ENCODE results near the gene PDZD7. TPM values are rescaled to one million over a fixed set of nuclear protein-coding genes. Genes with fewer than 3 reads are reported as not detected.

The PDZD7 gene
- polyA plus RNA-seq, 1 of the 3 experiments (the other 2 are of a cell fraction) = 1.9 TPM

- TF ChIP-seq, protein P1, sequence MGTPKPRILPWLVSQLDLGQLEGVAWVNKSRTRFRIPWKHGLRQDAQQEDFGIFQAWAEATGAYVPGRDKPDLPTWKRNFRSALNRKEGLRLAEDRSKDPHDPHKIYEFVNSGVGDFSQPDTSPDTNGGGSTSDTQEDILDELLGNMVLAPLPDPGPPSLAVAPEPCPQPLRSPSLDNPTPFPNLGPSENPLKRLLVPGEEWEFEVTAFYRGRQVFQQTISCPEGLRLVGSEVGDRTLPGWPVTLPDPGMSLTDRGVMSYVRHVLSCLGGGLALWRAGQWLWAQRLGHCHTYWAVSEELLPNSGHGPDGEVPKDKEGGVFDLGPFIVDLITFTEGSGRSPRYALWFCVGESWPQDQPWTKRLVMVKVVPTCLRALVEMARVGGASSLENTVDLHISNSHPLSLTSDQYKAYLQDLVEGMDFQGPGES (IDR thresholded peaks at IDR 0.05; ENCODE audit: low read depth, low read length) = no peak
- TF ChIP-seq USF2 (IDR thresholded peaks at IDR 0.05; ENCODE audit: borderline replicate concordance, low read depth, low read length) (no peak), FOXM1 (IDR thresholded peaks at IDR 0.05; ENCODE audit: low read depth) (no peak), RCOR1 (IDR thresholded peaks at IDR 0.05; ENCODE audit: low read length) (no peak), JUND (IDR thresholded peaks at IDR 0.05) (no peak), TAF1 (IDR thresholded peaks at IDR 0.05; ENCODE audit: borderline replicate concordance, low read depth, low read length) (no peak), RFX5 (IDR thresholded peaks at IDR 0.05; ENCODE audit: low read length) (no peak), TEAD4 (IDR thresholded peaks at IDR 0.05; ENCODE audit: borderline replicate concordance, insufficient read depth) (no peak), YY1 (IDR thresholded peaks at IDR 0.05; ENCODE audit: low read depth) (no peak)
Measured at GRCh38 chr10:101042118-101042517, 11.2 kb upstream of the PDZD7 start (continued).

DNA sequence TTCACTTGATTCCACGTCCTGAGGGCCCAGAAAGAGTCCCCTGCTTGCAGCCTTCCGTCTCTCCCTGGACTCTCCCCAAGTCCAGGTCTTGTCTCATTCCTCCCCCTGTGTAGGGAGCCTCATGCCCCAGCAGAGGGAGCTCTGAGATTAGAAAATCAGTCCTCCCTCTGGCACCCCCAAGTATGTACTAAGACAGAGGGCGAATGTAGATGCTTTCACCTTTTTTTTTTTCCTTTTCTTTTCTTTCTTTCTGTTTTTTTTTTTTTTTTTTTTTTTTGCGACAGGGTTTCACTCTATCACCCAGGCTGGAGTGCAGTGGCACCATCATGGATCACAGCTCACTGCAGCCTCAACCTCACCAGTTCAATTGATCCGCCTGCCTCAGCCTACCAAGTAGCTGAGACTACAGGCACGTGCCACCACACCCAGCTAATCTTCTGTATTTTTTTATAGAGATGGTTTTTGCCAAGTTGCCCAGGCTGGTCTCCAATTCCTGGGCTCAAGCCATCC lies 10.4 kb upstream of the PDZD7 start:
- Histone ChIP-seq H3K27ac (ENCODE audit: low read depth in 2 of 2, low read length in 1 of 2) (peak overlapping the region in 1 of 2 experiments; percentile 91; a peak in 1 of 4 replicates), H3K4me1 (ENCODE audit: control insufficient read depth in 1 of 2, insufficient read depth in 2 of 2, low read depth in 1 of 2, low read length in 1 of 2) (peaks cover 10 to 18% of the 10 kb centered on the region in 2 experiments), H3K79me2 (ENCODE audit: insufficient read depth) (peaks cover 13% of the 10 kb centered on the region), H3K4me2 (0 out of 2 replicates have a peak overlapping the region, but pooled peaks have one; percentile 92), H3K9me2 (no peaks in the 10 kb centered on the region), H3K9ac (no peak overlapping the region), H4K20me1 (ENCODE audit: insufficient read depth) (0 out of 2 replicates have a peak, but pooled peaks cover 7% of the 10 kb centered on the region), H3K27me3 (ENCODE audit: insufficient read depth) (no peaks in the 10 kb centered on the region), H2AFZ (ENCODE audit: low read depth) (no peak overlapping the region), H3F3A (replicated peaks; ENCODE audit: insufficient read depth) (peaks cover 48% of the 10 kb centered on the region), H3K9me3 (no peaks in the 10 kb centered on the region), H3K4me3 (ENCODE audit: low read depth in 2 of 2, low read length in 1 of 2) (no peak overlapping the region; a peak in 1 of 4 replicates), H3K36me3 (replicated peaks in 1 of 2; ENCODE audit: control insufficient read depth in 1 of 2, insufficient read depth in 2 of 2, low read length in 1 of 2) (peaks cover 23 to 35% of the 10 kb centered on the region in 2 experiments)
- peak; percentile 83 for DNase-seq
- 33% methylated on average over 6 of the region's 6 CpGs for WGBS (ENCODE audit: low lambda C conversion rate)
- CTCF ChIA-PET = interaction anchor here (0.6 to 9.5 kb wide), 18 partner anchors 10 to 417 kb away, joined by 3 to 98 read pairs (median 6); partner anchors contain the start of genes KAZALD1, PDZD7 and SFXN3
- POLR2A ChIA-PET = interaction anchor here (0.6 to 0.9 kb wide), 3 partner anchors 9 to 41 kb away, joined by 3 read pairs; partner anchors contain the start of gene LZTS2
- TF ChIP-seq, protein P2, sequence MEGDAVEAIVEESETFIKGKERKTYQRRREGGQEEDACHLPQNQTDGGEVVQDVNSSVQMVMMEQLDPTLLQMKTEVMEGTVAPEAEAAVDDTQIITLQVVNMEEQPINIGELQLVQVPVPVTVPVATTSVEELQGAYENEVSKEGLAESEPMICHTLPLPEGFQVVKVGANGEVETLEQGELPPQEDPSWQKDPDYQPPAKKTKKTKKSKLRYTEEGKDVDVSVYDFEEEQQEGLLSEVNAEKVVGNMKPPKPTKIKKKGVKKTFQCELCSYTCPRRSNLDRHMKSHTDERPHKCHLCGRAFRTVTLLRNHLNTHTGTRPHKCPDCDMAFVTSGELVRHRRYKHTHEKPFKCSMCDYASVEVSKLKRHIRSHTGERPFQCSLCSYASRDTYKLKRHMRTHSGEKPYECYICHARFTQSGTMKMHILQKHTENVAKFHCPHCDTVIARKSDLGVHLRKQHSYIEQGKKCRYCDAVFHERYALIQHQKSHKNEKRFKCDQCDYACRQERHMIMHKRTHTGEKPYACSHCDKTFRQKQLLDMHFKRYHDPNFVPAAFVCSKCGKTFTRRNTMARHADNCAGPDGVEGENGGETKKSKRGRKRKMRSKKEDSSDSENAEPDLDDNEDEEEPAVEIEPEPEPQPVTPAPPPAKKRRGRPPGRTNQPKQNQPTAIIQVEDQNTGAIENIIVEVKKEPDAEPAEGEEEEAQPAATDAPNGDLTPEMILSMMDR (IDR thresholded peaks at IDR 0.05) = peak; percentile 86
- no peak for TF ChIP-seq NRF1 (IDR thresholded peaks at IDR 0.05; ENCODE audit: low read depth, low read length)
- TF ChIP-seq MEF2A (IDR thresholded peaks at IDR 0.05; ENCODE audit: borderline replicate concordance, low read depth) = no peak
- no peak for TF ChIP-seq YY1 (IDR thresholded peaks at IDR 0.05; ENCODE audit: low read depth)
- no peak for TF ChIP-seq FOXJ3 (CRISPR knock-in tag; IDR thresholded peaks at IDR 0.05)
- no peak for TF ChIP-seq ELF1 (IDR thresholded peaks at IDR 0.05)
- peak; percentile 89 for TF ChIP-seq RAD21 (IDR thresholded peaks at IDR 0.05; ENCODE audit: low read length)
- no peak for TF ChIP-seq GATA2 (CRISPR knock-in tag; IDR thresholded peaks at IDR 0.05)
- TF ChIP-seq POLR2AphosphoS5 (IDR thresholded peaks at IDR 0.05; ENCODE audit: low read depth, low read length) = 0 out of 2 replicates have a peak, but pooled peaks have one; percentile 11
- TF ChIP-seq, protein P3, sequence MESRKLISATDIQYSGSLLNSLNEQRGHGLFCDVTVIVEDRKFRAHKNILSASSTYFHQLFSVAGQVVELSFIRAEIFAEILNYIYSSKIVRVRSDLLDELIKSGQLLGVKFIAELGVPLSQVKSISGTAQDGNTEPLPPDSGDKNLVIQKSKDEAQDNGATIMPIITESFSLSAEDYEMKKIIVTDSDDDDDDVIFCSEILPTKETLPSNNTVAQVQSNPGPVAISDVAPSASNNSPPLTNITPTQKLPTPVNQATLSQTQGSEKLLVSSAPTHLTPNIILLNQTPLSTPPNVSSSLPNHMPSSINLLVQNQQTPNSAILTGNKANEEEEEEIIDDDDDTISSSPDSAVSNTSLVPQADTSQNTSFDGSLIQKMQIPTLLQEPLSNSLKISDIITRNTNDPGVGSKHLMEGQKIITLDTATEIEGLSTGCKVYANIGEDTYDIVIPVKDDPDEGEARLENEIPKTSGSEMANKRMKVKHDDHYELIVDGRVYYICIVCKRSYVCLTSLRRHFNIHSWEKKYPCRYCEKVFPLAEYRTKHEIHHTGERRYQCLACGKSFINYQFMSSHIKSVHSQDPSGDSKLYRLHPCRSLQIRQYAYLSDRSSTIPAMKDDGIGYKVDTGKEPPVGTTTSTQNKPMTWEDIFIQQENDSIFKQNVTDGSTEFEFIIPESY (IDR thresholded peaks at IDR 0.05; ENCODE audit: borderline replicate concordance, low read depth) = no peak
- TF ChIP-seq SMC3 (IDR thresholded peaks at IDR 0.05; ENCODE audit: low read depth, low read length) = peak; percentile 76
- 0 out of 2 replicates have a peak, but pooled peaks have one; percentile 57 for TF ChIP-seq SIN3A (IDR thresholded peaks at IDR 0.05; ENCODE audit: borderline replicate concordance, low read depth, low read length)
- TF ChIP-seq EP300 (IDR thresholded peaks at IDR 0.05; ENCODE audit: borderline replicate concordance in 1 of 2, low read depth in 1 of 2, low read length in 1 of 2) = no peak
- TF ChIP-seq, protein P4, sequence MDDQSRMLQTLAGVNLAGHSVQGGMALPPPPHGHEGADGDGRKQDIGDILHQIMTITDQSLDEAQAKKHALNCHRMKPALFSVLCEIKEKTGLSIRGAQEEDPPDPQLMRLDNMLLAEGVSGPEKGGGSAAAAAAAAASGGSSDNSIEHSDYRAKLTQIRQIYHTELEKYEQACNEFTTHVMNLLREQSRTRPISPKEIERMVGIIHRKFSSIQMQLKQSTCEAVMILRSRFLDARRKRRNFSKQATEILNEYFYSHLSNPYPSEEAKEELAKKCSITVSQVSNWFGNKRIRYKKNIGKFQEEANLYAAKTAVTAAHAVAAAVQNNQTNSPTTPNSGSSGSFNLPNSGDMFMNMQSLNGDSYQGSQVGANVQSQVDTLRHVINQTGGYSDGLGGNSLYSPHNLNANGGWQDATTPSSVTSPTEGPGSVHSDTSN (IDR thresholded peaks at IDR 0.05) = no peak
- TF ChIP-seq, protein P5, sequence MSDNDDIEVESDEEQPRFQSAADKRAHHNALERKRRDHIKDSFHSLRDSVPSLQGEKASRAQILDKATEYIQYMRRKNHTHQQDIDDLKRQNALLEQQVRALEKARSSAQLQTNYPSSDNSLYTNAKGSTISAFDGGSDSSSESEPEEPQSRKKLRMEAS (IDR thresholded peaks at IDR 0.05; ENCODE audit: low read depth) = no peak
